ENCODE measurements around the gene ITGA4.

DNA sequence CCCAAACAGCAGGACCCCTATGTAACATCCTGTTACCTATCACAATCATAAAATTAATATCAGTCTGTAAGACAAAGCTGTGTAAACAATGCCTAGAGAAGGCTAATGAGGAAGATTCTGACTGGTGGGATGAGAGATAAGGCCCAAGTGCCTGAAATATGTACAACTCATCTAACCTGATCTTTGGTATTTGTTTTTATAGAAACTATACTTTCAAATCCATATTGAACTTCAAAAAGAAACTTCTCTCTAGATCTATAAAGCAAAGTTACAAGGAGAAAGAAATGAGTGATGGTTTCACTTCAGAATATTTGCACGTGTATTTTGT, 36.1 kb upstream of the ITGA4 start:
- TF ChIP-seq, protein P1, sequence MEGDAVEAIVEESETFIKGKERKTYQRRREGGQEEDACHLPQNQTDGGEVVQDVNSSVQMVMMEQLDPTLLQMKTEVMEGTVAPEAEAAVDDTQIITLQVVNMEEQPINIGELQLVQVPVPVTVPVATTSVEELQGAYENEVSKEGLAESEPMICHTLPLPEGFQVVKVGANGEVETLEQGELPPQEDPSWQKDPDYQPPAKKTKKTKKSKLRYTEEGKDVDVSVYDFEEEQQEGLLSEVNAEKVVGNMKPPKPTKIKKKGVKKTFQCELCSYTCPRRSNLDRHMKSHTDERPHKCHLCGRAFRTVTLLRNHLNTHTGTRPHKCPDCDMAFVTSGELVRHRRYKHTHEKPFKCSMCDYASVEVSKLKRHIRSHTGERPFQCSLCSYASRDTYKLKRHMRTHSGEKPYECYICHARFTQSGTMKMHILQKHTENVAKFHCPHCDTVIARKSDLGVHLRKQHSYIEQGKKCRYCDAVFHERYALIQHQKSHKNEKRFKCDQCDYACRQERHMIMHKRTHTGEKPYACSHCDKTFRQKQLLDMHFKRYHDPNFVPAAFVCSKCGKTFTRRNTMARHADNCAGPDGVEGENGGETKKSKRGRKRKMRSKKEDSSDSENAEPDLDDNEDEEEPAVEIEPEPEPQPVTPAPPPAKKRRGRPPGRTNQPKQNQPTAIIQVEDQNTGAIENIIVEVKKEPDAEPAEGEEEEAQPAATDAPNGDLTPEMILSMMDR (conservative IDR thresholded peaks at IDR 0.05; ENCODE audit: low read depth, low read length), result no peak
- TF ChIP-seq EZH2 (IDR thresholded peaks at IDR 0.05; ENCODE audit: borderline replicate concordance, low read depth, low read length, poor library complexity, severe bottlenecking), result no peak

Measured in A673 (cell line).